Stimulated activated CD8-positive, alpha-beta memory T cell treated with anti-CD3 and anti-CD28 coated beads, Interleukin-12 subunit alpha, Interleukin-12 subunit beta, amount 100 ng/mL, for 24 hours (primary cell): ENCODE data around the gene PEAR1.

ENCODE experiments used
- DNase-seq: peaks from one replicate; pipeline ENCODE4 v3.0.0-alpha.2; 2020; ENCODE audit errors: extremely low read depth

The PEAR1 gene

GRCh38 chr1:156884560-156885184 is 8.8 kb upstream of the PEAR1 start:
- no peak for DNase-seq

- no peak for DNase-seq
These were observed 8.2 kb upstream of the PEAR1 start for GRCh38 chr1:156885314-156885713.

GRCh38 chr1:156885880-156886355 is 7.6 kb upstream of the PEAR1 start:
- no peak for DNase-seq

GRCh38 chr1:156886583-156887281 is 6.8 kb upstream of the PEAR1 start:
- DNase-seq = no peak

GRCh38 chr1:156887317-156887716 is 6.2 kb upstream of the PEAR1 start:
- DNase-seq = no peak

GRCh38 chr1:156887734-156888133 is 5.8 kb upstream of the PEAR1 start:
- no peak for DNase-seq

- DNase-seq = peak; percentile 11
These were observed 3.5 kb upstream of the PEAR1 start for GRCh38 chr1:156889802-156890580.

GRCh38 chr1:156892190-156893047 is 1.1 kb upstream of the PEAR1 start:
- peak; percentile 66 for DNase-seq

- DNase-seq = no peak
These were observed 483 bp downstream of the PEAR1 start for GRCh38 chr1:156894001-156894400.

GRCh38 chr1:156894711-156895454 is 1.4 kb downstream of the PEAR1 start:
- DNase-seq = no peak

GRCh38 chr1:156895455-156895812 is 1.9 kb downstream of the PEAR1 start:
- DNase-seq = no peak

- DNase-seq = no peak
These were observed 2.4 kb downstream of the PEAR1 start for GRCh38 chr1:156895927-156896326.

GRCh38 chr1:156896490-156897033 is 3.0 kb downstream of the PEAR1 start:
- no peak for DNase-seq

GRCh38 chr1:156897078-156897825 is 3.7 kb downstream of the PEAR1 start:
- DNase-seq = no peak

GRCh38 chr1:156898161-156898566 is 4.6 kb downstream of the PEAR1 start:
- DNase-seq = no peak

GRCh38 chr1:156898971-156899664 is 5.6 kb downstream of the PEAR1 start:
- DNase-seq = no peak

- no peak for DNase-seq
These were observed 6.6 kb downstream of the PEAR1 start for GRCh38 chr1:156899956-156900718.

- DNase-seq = no peak
These were observed 7.5 kb downstream of the PEAR1 start for GRCh38 chr1:156900896-156901589.
